MCF 10A (cell line): ENCODE measurements around the gene WDR49. TPM values are rescaled to one million over a fixed set of nuclear protein-coding genes. Genes with fewer than 3 reads are reported as not detected.

Source experiments
- BruUV-seq: library from RNA; stranded (reverse); fragments of 400-500 nt; replicated peaks from 2 replicates; lab custom pipeline; 2021; lab: Mats Ljungman, UMichigan
- CTCF ChIA-PET: fragments of 300-600 bp; sonication (Branson Sonifier 250); formaldehyde crosslinking; extraction: SDS; loops from one replicate; lab custom pipeline; 2021; ENCODE audit warnings: antibody characterized with exemption, inconsistent platforms; lab: Yijun Ruan, JAX
- POLR2A ChIA-PET: fragments of 300-600, 350-650 bp; sonication (Branson Sonifier 250); formaldehyde crosslinking; extraction: SDS; loops from one replicate; lab custom pipeline; 2020; ENCODE audit warnings: antibody characterized with exemption, inconsistent platforms; lab: Yijun Ruan, JAX
- DNase-seq: peaks from one replicate; pipeline ENCODE4 v3.0.0-alpha.2; 2018; ENCODE audit not compliant: unreplicated experiment
- H3K27ac Mint-ChIP-seq: one replicate; pipeline ENCODE4 v1.8.0; 2022; ENCODE audit warnings: mild to moderate bottlenecking, low read depth, mixed read lengths; ENCODE audit not compliant: unreplicated experiment
- H3K27me3 Mint-ChIP-seq: one replicate; pipeline ENCODE4 v1.8.0; 2022; ENCODE audit warnings: mixed read lengths; ENCODE audit not compliant: insufficient read depth, unreplicated experiment
- H3K36me3 Mint-ChIP-seq: one replicate; pipeline ENCODE4 v1.8.0; 2022; ENCODE audit warnings: mild to moderate bottlenecking, moderate library complexity, mixed read lengths; ENCODE audit not compliant: insufficient read depth, unreplicated experiment
- H3K4me1 Mint-ChIP-seq: one replicate; pipeline ENCODE4 v1.8.0; 2022; ENCODE audit warnings: mixed read lengths; ENCODE audit not compliant: insufficient read depth, unreplicated experiment
- H3K4me3 Mint-ChIP-seq: one replicate; pipeline ENCODE4 v1.8.0; 2022; ENCODE audit warnings: mild to moderate bottlenecking, moderate library complexity, mixed read lengths; ENCODE audit not compliant: unreplicated experiment
- H3K9me3 Mint-ChIP-seq: one replicate; pipeline ENCODE4 v1.8.0; 2022; ENCODE audit warnings: mixed read lengths; ENCODE audit not compliant: unreplicated experiment
- CTCF ChIP-seq: fragments of 200-600 bp; IDR thresholded peaks from one replicate; pipeline ENCODE4 v1.8.0; 2022; ENCODE audit warnings: antibody characterized with exemption, mild to moderate bottlenecking; ENCODE audit not compliant: unreplicated experiment
- intact Hi-C: fragments of 100-400 bp; cut with micrococcal nuclease; formaldehyde crosslinking; loops from 2 replicates; pipeline ENCODE4 v1.14.1; 2022
- total RNA-seq: library from RNA; stranded (reverse); gene quantifications from 2 replicates; pipeline ENCODE4 v1.2.3, GENCODE V29; 2022

WDR49 gene
- total RNA-seq, 1 experiment from 2014 or later: 0.98 TPM

- intact Hi-C loops: no loop called here
- ChIA-PET CTCF (interaction anchor here (0.7 kb wide), 1 partner anchor 506 kb away, joined by 3 read pairs; no protein-coding TSS in a partner anchor), POLR2A (no interaction called here)
- no TSS peak for BruUV-seq
- Mint-ChIP-seq H3K4me3 (no peak overlapping the region), H3K4me1 (no peaks in the 10 kb centered on the region), H3K27ac (no peak overlapping the region), H3K36me3 (no peaks in the 10 kb centered on the region), H3K27me3 (no peaks in the 10 kb centered on the region), H3K9me3 (no peaks in the 10 kb centered on the region)
- DNase-seq: no peak
- TF ChIP-seq CTCF: no peak
These were observed 203.5 kb downstream of the WDR49 start for GRCh38 chr3:167450195-167450594.

- ChIA-PET POLR2A (no interaction called here), CTCF (no interaction called here)
- H3K27ac Mint-ChIP-seq: no peak overlapping the region
- no peaks in the 10 kb centered on the region for H3K9me3 Mint-ChIP-seq
- H3K4me1 Mint-ChIP-seq: no peaks in the 10 kb centered on the region
- H3K4me3 Mint-ChIP-seq: no peak overlapping the region
- intact Hi-C loops: no loop called here
- DNase-seq: no peak
- no TSS peak for BruUV-seq
- no peak for TF ChIP-seq CTCF
- no peaks in the 10 kb centered on the region for H3K36me3 Mint-ChIP-seq
- no peaks in the 10 kb centered on the region for H3K27me3 Mint-ChIP-seq
These were observed 208.3 kb downstream of the WDR49 start for GRCh38 chr3:167445491-167445890.

- Mint-ChIP-seq H3K27ac (no peak overlapping the region), H3K9me3 (no peaks in the 10 kb centered on the region), H3K27me3 (no peaks in the 10 kb centered on the region), H3K36me3 (no peaks in the 10 kb centered on the region), H3K4me1 (no peaks in the 10 kb centered on the region), H3K4me3 (no peak overlapping the region)
- CTCF ChIA-PET: interaction anchor here (0.6 to 1.4 kb wide), 2 partner anchors 243 to 1610 kb away, joined by 3 to 4 read pairs; no protein-coding TSS in a partner anchor
- no TSS peak for BruUV-seq
- TF ChIP-seq CTCF: no peak
- intact Hi-C loops: no loop called here
- POLR2A ChIA-PET: no interaction called here
- no peak for DNase-seq
These were observed 212.5 kb downstream of the WDR49 start for GRCh38 chr3:167441256-167441655.

GRCh38 chr3:167437428-167438139, 216.2 kb downstream of the WDR49 start:
- intact Hi-C loops: no loop called here
- no peak overlapping the region for H3K27ac Mint-ChIP-seq
- POLR2A ChIA-PET: no interaction called here
- no peaks in the 10 kb centered on the region for H3K36me3 Mint-ChIP-seq
- no TSS peak for BruUV-seq
- H3K27me3 Mint-ChIP-seq: no peaks in the 10 kb centered on the region
- H3K4me1 Mint-ChIP-seq: no peaks in the 10 kb centered on the region
- no peak for TF ChIP-seq CTCF
- CTCF ChIA-PET: no interaction called here
- no peaks in the 10 kb centered on the region for H3K9me3 Mint-ChIP-seq
- H3K4me3 Mint-ChIP-seq: no peak overlapping the region
- no peak for DNase-seq

Other genes with a start within 250 kb of the WDR49 start
- gene SERPINI2, start 179.9 kb downstream of the WDR49 start, total RNA-seq: not detected in 2 replicates
- 62.9 and 63.3 TPM in 2 replicates for gene PDCD10, start 81.0 kb upstream of the WDR49 start, total RNA-seq
- 2.5 and 2.6 TPM in 2 replicates for gene SERPINI1, start 81.8 kb upstream of the WDR49 start, total RNA-seq